CD14-positive monocyte (primary cell): ENCODE measurements around the gene GRM5. TPM values are rescaled to one million over a fixed set of nuclear protein-coding genes. Genes with fewer than 3 reads are reported as not detected.

Experiments used
- DNase-seq, 3 donors: peaks; one replicate each; pipeline ENCODE4 v3.0.0-alpha.2; 2011 to 2022
- H2AFZ ChIP-seq: 2 replicates; pipeline ENCODE4 v1.6.0; 2012; ENCODE audit warnings: mild to moderate bottlenecking, low read depth, low read length, inconsistent platforms; ENCODE audit not compliant: insufficient read depth, poor library complexity, severe bottlenecking
- H3K27ac ChIP-seq, 2 donors: 1 replicate in 1 of 2; 2 replicates in 1 of 2; pipeline ENCODE4 v1.5.1; 2012 to 2013; ENCODE audit warnings: low read length in 2 of 2, control low read depth in 1 of 2, inconsistent platforms in 1 of 2, low read depth in 1 of 2, mild to moderate bottlenecking in 1 of 2
- H3K27me3 ChIP-seq, 2 donors: one replicate each; pipeline versions ENCODE4 v1.6.0 to v1.6.1; 2011 to 2013; ENCODE audit warnings: low read length in 2 of 2; ENCODE audit not compliant: control insufficient read depth in 2 of 2, insufficient read depth in 2 of 2
- H3K36me3 ChIP-seq, 2 donors: replicated peaks in 1 of 2; 1 replicate in 1 of 2; 2 replicates in 1 of 2; pipeline versions ENCODE4 v1.5.1 to v1.6.1; 2012 to 2013; ENCODE audit warnings: low read length in 2 of 2, control low read depth in 1 of 2, inconsistent platforms in 1 of 2, mild to moderate bottlenecking in 1 of 2; ENCODE audit not compliant: insufficient read depth in 2 of 2, control insufficient read depth in 1 of 2
- H3K4me1 ChIP-seq, 2 donors: 1 replicate in 1 of 2; 2 replicates in 1 of 2; pipeline versions ENCODE4 v1.5.1 to v1.6.1; 2012 to 2013; ENCODE audit warnings: low read length in 2 of 2, control low read depth in 1 of 2, inconsistent platforms in 1 of 2, mild to moderate bottlenecking in 1 of 2, moderate library complexity in 1 of 2; ENCODE audit not compliant: insufficient read depth in 2 of 2, control insufficient read depth in 1 of 2
- H3K4me2 ChIP-seq: replicated peaks from 2 replicates; pipeline ENCODE3; 2012; ENCODE audit warnings: low read length, moderate library complexity, mild to moderate bottlenecking; ENCODE audit not compliant: poor library complexity, severe bottlenecking; ENCODE audit errors: extremely low read depth
- H3K4me3 ChIP-seq, 3 experiments: fragments of 200-600 bp in 1 of 3; sonication (generic) in 1 of 3; replicated peaks in 1 of 3; 1 replicate in 2 of 3; 2 replicates in 1 of 3; pipeline ENCODE4 v1.5.1; 2011 to 2013; ENCODE audit warnings: low read length in 3 of 3, mild to moderate bottlenecking in 3 of 3, control low read depth in 2 of 3, low read depth in 2 of 3, inconsistent platforms in 1 of 3, moderate library complexity in 1 of 3
- H3K79me2 ChIP-seq: 2 replicates; pipeline ENCODE4 v1.6.0; 2012; ENCODE audit warnings: mild to moderate bottlenecking, control low read depth, inconsistent platforms, low read length, moderate library complexity; ENCODE audit not compliant: insufficient read depth
- H3K9ac ChIP-seq: 2 replicates; pipeline ENCODE4 v1.6.0; 2017; ENCODE audit warnings: low read length, mild to moderate bottlenecking; ENCODE audit not compliant: insufficient read depth, poor library complexity, severe bottlenecking
- H3K9me3 ChIP-seq, 2 donors: replicated peaks in 1 of 2; 1 replicate in 1 of 2; 2 replicates in 1 of 2; pipeline versions ENCODE4 v1.5.1 to v1.6.1; 2012 to 2013; ENCODE audit warnings: low read length in 2 of 2, control low read depth in 1 of 2; ENCODE audit not compliant: control insufficient read depth in 1 of 2, insufficient read depth in 1 of 2
- H4K20me1 ChIP-seq: 2 replicates; pipeline ENCODE4 v1.6.0; 2012; ENCODE audit warnings: mild to moderate bottlenecking, low read length, control low read depth, moderate library complexity; ENCODE audit not compliant: insufficient read depth
- H3K27ac Mint-ChIP-seq, 7 donors: one replicate each; pipeline ENCODE4 v1.8.0; 2020; ENCODE audit warnings: mild to moderate bottlenecking in 7 of 7, mixed read lengths in 7 of 7, moderate library complexity in 6 of 7, inconsistent platforms in 2 of 7
- H3K27me3 Mint-ChIP-seq, 3 donors: one replicate each; pipeline ENCODE4 v1.8.0; 2021 to 2022; ENCODE audit warnings: low read depth in 3 of 3, mild to moderate bottlenecking in 3 of 3, mixed read lengths in 3 of 3, moderate library complexity in 3 of 3, inconsistent platforms in 1 of 3
- H3K36me3 Mint-ChIP-seq, 2 donors: one replicate each; pipeline ENCODE4 v1.8.0; 2020; ENCODE audit warnings: mixed read lengths in 2 of 2, inconsistent platforms in 1 of 2, mild to moderate bottlenecking in 1 of 2
- H3K4me1 Mint-ChIP-seq: one replicate; pipeline ENCODE4 v1.8.0; 2020; ENCODE audit warnings: mild to moderate bottlenecking, mixed read lengths
- H3K4me3 Mint-ChIP-seq, 2 donors: one replicate each; pipeline ENCODE4 v1.8.0; 2020; ENCODE audit warnings: mild to moderate bottlenecking in 2 of 2, mixed read lengths in 2 of 2, moderate library complexity in 1 of 2
- H3K9me3 Mint-ChIP-seq, 7 donors: one replicate each; pipeline ENCODE4 v1.8.0; 2020 to 2022; ENCODE audit warnings: mixed read lengths in 7 of 7, mild to moderate bottlenecking in 6 of 7, moderate library complexity in 6 of 7, inconsistent platforms in 2 of 7
- WGBS: methylation state at CpG from one replicate; pipeline ENCODE4 v1.1.5; 2013; ENCODE audit warnings: missing lambda C conversion rate; ENCODE audit not compliant: insufficient coverage; 5-methylcytosine and 5-hydroxymethylcytosine counted together
- intact Hi-C, 2 donors: fragments of 100-400 bp; cut with micrococcal nuclease; formaldehyde crosslinking; loops; one replicate each; pipeline versions ENCODE4 v1.15.0 to v1.15.1; 2023
- polyA plus RNA-seq, 3 donors: library from polyadenylated mRNA; depleted of rRNA in 1 of 3; unstranded in 2 of 3; stranded (reverse) in 1 of 3; fragments of 300-500 nt in 2 of 3; fragments of >200 nt in 1 of 3; fragmentation: Illumina TruSeq in 2 of 3; gene quantifications; 1 replicate in 2 of 3; 2 replicates in 1 of 3; pipeline ENCODE4 v1.2.3, GENCODE V29; 2012 to 2021
- TF ChIP-seq, protein P1 (sequence below): fragments of 200-600 bp; IDR thresholded peaks from one replicate; pipeline ENCODE4 v1.8.0; 2022; ENCODE audit warnings: antibody characterized with exemption, mild to moderate bottlenecking

Gene GRM5
- polyA plus RNA-seq, 3 donors, result not detected

DNA sequence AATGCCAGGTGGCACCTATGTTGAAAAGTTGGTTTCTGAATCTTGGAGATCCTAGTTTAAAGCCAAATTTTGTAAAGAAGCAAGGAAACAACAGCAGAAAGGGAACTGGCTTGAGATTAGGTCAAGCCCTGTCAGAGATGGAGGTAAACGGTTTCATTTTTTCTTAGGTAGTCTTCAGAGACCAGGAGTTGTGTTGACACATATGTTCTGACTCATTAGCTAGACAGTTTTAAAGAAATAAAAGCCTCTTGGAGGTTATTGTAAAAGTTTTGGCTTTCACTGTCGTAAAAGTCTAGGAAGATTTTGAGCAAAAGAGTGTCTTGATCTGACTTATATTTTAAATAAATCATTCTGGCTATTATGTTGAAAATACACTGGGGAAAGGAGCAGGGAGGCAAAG is 576.8 kb downstream of the GRM5 start:
- TF ChIP-seq, protein P1, sequence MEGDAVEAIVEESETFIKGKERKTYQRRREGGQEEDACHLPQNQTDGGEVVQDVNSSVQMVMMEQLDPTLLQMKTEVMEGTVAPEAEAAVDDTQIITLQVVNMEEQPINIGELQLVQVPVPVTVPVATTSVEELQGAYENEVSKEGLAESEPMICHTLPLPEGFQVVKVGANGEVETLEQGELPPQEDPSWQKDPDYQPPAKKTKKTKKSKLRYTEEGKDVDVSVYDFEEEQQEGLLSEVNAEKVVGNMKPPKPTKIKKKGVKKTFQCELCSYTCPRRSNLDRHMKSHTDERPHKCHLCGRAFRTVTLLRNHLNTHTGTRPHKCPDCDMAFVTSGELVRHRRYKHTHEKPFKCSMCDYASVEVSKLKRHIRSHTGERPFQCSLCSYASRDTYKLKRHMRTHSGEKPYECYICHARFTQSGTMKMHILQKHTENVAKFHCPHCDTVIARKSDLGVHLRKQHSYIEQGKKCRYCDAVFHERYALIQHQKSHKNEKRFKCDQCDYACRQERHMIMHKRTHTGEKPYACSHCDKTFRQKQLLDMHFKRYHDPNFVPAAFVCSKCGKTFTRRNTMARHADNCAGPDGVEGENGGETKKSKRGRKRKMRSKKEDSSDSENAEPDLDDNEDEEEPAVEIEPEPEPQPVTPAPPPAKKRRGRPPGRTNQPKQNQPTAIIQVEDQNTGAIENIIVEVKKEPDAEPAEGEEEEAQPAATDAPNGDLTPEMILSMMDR, result no peak
- H3K4me1 Mint-ChIP-seq, result peaks cover 2% of the 10 kb centered on the region
- peaks cover 0 to 2% (median 0%) of the 10 kb centered on the region in 7 donors for H3K9me3 Mint-ChIP-seq
- no peak overlapping the region for H3K4me3 Mint-ChIP-seq
- intact Hi-C loops, result no loop called here
- Histone ChIP-seq H3K36me3 (no peaks in the 10 kb centered on the region), H3K79me2 (no peaks in the 10 kb centered on the region), H2AFZ (no peak overlapping the region), H3K4me1 (no peaks in the 10 kb centered on the region), H4K20me1 (no peaks in the 10 kb centered on the region), H3K4me2 (no peak overlapping the region), H3K4me3 (no peak overlapping the region), H3K9me3 (no peaks in the 10 kb centered on the region), H3K27me3 (no peaks in the 10 kb centered on the region), H3K9ac (no peak overlapping the region), H3K27ac (no peak overlapping the region)
- H3K36me3 Mint-ChIP-seq, result no peaks in the 10 kb centered on the region
- no peak overlapping the region for H3K27ac Mint-ChIP-seq
- DNase-seq, result no peak
- no CpG with 5 or more reads among the region's 2 CpGs for WGBS
- H3K27me3 Mint-ChIP-seq, result no peaks in the 10 kb centered on the region

DNA sequence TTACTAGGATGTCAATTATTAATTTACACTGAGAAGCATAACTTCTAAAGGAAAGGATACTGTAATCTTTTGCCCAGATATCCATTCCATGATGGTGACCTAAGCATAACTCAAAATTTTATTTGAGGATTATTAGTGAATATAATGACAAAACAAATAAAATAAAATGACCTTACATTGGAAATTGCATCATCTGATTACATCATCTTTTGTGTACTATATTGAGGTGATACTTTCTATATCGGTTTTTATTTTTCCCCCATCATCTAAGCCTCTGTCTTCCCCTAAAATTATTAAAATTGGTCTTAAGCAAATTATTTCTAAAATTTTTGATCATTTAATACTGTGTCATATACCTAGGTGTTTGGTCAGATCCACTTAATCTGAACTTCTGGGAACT is 578.1 kb downstream of the GRM5 start:
- no peak overlapping the region for H3K27ac ChIP-seq
- Mint-ChIP-seq H3K4me3 (no peak overlapping the region), H3K4me1 (peaks cover 2% of the 10 kb centered on the region), H3K9me3 (peaks cover 0 to 2% (median 0%) of the 10 kb centered on the region in 7 donors), H3K27ac (no peak overlapping the region), H3K27me3 (no peaks in the 10 kb centered on the region), H3K36me3 (no peaks in the 10 kb centered on the region)
- no peaks in the 10 kb centered on the region for H3K79me2 ChIP-seq
- H3K9ac ChIP-seq, result no peak overlapping the region
- intact Hi-C loops, result no loop called here
- DNase-seq, result no peak
- H3K4me1 ChIP-seq, result no peaks in the 10 kb centered on the region
- H4K20me1 ChIP-seq, result no peaks in the 10 kb centered on the region
- no peak overlapping the region for H3K4me2 ChIP-seq
- no peaks in the 10 kb centered on the region for H3K36me3 ChIP-seq
- H2AFZ ChIP-seq, result no peak overlapping the region
- no peaks in the 10 kb centered on the region for H3K9me3 ChIP-seq
- WGBS, result no CpG with 5 or more reads among the region's 1 CpG
- no peak overlapping the region for H3K4me3 ChIP-seq
- no peaks in the 10 kb centered on the region for H3K27me3 ChIP-seq
- TF ChIP-seq, protein P1, result no peak
